ENCODE results near the gene DIP2C.
A peak's percentile ranks its signal among the peaks of the same experiment; 100 is the strongest.
"Not testable (repeated sequence)": the region's sequence is repeated elsewhere in the genome, so short reads cannot be mapped to it uniquely, and the experiment has no call there.

The DIP2C gene

DNA sequence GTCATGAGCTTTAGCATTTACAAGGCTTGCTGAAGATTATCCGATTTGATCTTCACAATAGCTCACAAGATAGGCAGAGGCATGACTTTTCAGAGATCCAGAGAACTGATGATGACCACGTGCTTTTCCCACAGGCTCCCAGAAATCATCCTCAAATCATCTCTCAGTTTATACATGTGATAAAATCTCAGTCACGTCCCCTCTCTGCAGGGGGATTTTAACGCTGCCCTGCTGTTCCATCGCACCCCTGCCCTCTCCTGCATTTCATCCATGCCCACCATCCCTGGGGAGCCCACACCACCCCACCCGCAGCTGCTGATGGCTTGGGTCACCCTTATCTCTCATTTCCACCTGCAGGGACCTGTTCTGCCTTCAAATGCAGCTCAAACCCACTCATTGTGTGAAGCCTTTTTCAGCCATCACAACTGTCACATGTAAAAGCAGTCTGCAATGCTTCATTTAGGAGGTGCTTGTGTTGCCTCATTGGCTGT, 141.8 kb downstream of the DIP2C start:
- no peak for DNase-seq

DNA sequence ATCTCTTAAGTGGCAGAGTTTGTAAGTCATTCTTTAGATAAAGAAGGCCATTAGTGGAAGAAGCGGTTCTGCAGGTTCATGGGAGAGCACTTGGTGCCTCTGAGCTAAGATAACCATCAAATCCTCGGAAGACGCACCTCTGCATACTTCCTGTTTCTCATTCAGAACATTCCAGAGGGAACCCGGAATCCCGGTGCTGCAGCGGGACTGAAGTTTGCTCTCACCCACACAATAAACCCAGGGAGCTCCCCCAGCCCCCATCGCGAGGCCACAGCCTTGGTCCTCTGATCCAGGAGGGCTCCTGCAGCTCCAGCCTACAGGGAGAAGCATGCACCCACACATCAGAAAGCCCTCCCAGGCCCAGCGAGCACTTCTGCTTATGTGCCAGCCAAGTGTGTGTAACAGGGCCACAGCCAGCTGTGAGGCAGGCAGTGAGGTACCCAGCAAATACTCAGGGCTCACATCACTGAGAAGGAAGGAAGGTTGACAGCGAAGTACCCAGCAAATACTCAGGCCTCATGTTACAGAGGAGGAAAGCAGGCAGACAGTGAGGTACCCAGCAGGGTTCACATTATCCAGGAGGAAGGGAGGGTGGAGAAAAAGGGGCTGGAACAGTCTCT, 142.4 kb downstream of the DIP2C start:
- DNase-seq = no peak

DNA sequence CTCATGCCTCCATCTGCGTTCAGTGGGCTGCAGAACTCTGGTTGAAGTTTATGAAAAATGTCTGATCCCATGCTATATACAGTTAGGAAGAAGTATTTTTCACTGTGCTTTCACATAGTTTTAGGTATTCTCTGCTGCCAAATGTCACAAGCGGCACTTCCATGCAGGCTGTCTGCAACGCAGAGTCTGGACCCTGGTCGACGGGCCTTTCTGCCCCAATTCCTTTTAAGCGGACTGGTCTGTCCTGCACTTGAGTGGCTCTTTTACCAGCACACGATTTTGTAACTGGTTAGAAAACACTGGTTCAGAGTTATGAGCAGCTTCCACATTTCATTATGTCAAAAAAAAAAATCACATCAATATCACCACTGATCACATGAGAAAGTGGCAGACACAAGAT, 143.0 kb downstream of the DIP2C start:
- no peak for DNase-seq

DNA sequence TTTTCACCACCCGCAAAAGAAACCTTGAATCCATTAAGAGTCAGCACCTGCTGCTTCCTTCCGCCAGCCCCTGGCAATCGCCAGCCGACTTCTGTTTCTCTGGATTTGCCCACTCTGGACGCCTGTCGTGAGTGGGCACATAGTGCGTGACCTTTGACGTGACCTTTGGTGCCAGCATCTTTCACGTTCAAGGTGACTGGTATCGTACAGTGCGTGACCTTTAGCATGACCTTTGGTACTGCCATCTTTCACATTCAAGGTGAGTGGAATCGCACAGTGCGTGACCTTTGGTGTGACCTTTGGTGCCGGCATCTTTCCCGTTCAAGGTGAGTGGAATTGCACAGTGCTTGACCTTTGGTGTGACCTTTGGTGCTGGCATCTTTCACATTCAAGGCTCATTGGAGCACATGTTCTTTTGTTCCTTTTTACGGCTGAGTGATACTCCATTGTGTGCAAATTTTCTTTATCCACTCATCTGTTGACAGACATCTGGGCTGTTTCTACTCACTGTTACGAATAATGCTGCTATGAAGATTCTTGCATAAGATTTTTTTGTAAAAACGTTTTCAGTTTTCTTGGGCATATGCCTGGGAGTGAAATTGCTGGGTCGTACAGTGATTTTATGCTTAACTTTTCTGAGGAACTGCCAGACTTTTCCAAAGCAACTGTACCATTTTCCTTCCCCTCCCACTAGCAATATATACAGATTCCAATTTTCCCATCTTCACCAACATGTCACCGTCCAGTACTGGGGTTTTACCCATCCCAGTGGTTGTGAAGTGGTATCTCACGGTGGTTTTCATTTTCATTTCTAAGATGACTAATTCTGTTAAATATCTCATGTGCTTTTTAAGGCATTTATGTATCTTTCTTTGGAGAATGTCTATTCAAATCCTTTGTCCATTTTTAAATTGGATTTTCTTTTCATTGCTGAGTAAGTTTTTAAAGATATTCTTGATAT, 145.3 kb downstream of the DIP2C start:
- no peak for DNase-seq

DNA sequence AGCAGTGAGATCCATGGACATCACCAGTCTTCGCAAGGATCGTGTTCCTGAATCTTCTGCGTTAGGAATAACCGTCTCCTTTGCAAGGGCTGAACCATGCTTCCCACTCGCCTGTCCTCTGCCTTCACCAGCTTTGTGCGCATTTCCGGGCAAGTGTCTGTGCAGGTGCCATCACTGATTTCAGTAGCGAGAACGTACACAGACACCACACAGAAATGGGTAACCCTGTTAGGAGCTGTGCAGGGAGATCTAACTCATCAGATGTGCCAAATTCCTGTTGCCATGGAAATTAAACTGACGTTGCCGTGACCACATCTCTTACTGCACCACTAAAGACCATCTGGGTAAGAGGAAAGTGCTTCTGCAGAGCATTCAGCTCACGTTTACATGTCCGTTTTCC, 146.3 kb downstream of the DIP2C start:
- no peak for DNase-seq

DNA sequence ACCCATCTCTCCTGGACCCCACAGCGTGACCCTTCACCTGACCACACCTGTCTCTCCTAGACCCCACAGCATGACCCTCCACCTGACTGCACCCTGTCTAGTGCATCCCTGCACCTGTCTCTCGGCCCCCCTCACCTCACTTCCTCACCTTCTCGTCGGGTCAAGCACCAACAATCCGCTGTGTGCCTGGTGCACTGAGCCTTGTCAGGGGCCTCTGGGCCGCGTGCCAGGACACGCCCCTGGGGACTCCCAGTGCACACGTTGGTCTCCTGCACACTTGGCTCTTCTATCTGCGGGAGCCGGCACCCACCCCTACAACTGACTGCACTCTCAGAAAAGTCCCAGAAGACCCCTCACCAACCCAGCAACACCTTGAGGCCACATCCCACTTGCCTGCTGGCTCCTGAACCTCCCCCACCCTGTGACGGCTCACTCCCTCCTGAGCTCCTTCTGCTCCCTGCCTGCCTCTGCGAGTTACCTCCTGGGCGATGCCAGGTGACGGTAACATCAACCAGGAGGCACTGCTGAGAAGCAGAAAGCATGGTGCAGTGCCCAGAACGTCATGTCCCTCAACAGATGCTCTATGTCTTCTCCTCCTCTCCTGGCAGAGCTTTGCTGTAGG, 147.6 kb downstream of the DIP2C start:
- peak; percentile 50 for DNase-seq

DNA sequence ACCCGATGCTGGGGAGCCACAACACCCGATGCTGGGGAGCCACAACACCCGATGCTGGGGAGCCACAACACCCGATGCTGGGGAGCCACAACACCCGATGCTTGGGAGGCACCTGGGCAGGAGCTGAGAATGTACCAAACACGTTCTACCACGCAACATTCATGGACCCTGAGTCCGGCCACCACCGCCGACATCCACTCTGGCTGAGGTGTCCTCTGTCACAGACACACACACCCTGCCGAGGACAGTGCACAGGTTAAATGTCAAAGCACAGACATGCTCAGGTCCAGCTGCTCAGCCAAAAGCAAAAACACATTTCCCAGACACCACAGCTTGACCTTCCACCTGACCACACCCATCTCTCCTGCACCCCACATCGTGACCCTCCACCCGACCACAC, 148.4 kb downstream of the DIP2C start:
- DNase-seq = no peak

DNA sequence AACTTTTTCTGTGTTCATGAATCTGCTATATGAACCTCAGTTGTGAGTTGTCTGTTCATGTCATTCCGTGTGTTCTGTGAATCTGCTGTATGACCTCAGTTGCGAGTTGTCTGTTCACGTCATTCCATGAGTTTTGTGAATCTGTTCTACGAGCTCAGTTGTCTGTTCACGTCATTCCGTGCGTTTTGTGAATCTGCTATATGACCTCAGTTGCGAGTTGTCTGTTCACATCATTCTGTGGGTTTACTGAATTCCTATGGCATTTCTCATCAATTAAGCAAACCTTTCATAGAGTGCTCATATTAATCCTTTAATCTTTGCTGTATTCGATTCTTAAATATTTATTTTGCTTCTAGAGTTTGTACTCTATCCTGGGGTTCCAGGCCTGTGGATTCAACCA, 150.6 kb downstream of the DIP2C start:
- DNase-seq = no peak

DNA sequence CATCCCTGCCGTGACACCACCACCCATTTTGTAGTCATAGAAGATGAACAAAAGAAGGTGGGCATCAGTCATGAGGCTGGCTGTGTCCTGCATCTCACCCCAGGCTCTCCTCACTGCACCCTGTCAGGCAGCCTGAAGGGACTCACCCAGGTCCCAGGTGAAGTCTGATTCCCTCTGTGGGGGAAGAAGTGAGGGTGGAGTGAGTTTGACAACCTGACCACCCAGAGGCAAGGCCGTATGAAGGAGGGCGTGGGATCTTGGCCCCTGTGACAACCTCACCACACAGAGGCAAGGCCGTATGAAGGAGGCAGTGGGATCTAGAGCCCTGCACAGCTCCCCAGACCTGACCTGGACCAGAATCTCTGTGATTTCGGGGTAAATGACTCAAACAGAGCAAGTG, 152.5 kb downstream of the DIP2C start:
- no peak for DNase-seq

DNA sequence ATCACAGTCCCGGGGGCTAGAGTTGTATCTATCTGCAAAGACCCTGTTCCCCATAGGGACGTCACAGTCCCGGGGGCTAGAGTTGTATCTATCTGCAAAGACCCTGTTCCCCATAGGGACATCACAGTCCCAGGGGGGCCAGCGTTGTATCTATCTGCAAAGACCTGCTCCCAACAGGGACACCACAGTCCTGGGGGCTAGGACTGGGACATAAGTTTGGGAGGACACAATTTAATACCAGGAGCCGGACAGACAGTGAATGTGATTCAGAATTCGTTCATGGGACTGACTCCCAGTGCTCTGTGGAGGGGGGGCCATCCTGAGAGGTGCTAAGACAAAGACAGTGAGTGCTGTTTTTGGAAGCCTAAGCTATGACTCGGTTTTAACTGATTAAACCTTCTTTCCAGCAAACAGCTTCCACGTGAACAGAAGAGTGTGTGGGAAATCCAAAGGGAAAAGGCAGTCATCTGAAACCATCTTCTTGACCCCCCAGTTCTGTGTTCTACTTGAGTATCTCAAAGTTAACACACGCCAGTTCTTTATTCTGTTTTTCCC, 153.0 kb downstream of the DIP2C start:
- DNase-seq = no peak

DNA sequence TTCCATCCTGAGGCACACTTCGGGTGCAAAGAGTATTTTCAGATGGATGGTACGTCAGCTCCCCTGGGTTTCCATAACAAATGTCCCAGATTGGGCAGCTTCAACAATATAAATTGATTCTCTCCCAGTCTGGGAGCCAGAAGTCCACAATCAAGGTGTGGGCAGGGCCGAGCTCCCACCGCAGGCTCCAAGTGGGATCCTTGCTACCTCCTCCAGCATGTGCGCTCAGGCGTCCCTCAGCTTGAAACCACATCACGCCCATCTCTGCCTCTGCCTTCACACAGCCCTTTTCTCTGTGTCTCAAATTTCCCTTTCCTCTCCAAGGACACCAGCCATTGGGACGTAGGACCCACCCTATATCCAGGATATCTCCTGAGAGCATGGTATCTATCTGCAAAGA, 153.5 kb downstream of the DIP2C start:
- no peak for DNase-seq

DNA sequence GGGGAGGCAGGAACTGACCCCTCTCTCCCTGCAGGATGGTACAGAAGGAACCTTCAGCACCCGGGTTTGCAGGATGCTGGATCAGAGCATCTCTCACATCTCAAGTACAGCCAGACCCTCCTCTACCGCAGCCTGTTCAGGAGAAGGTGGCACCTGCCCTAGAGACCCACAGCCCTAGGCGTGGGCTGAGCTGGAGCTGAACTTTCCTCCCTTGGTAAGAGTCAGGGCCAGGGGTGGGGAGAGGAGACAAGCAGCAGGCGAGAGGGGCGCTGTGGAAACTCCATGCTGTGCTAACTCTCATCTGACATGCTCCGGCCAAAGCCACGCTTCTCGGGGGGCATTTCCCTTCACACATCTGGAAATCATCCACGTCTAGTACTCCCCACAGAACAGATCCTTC, 154.4 kb downstream of the DIP2C start:
- no peak for DNase-seq

DNA sequence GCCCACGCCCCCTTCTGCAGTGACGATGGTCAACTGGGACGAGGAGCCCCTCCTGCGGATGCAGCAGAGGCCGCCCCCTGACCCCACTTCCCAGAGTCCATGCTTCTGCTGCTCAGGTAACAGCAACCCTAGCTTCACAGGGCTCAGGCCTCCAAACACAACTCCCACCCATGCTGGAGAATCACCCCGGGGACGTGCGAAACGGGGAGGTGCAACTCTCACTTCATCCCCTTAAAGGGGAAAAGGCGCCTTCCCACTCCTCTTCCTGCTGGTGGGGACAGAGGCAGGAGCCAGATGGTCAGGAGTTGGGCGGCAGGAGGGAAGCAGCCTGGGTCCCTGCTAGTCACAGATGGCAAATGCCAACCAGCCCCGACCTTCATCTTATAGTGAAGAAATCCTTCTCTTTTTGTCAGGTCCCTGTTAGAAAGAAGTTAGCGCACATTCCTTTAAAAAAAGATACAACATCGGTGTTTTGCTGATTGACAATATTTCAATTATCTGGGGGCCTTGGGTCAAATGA, 155.4 kb downstream of the DIP2C start:
- DNase-seq = no peak

DNA sequence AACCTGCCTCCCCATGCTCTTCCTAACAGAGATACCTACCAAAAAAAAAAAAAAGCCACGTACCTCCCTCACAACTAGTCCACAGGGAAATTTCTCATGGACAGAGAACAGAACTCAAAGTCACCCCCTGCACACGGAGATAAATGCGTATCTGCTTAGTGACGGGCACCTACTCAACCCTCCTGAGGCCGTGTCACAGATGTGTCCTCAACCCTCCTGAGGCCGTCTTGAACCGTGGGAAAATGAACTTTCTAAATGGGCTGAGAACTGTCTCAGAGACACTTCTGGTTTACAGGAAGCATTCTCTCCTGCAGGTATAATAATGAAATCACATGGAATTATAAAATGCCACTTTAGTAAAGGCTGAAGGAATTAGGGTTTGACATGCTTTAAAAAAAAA, 155.9 kb downstream of the DIP2C start:
- no peak for DNase-seq

DNA sequence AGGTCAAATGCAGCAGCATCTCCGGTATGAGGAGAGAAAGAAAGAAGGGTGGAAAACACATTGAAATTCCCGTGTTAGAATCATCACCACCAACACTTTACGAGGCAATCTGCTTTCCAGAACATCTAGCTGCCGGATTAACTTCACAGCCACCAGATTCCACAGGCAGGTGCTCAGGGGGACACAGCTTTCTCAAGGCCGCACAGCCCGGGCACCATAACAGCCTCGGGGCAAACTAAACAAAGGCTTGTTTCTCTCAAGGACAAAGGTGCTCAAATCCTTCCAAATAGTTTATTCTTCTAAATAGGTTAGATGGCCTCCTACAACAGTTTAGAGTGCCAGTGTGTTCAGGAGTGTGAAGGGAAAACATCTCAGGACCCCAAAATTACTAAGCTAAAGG, 156.3 kb downstream of the DIP2C start:
- no peak for DNase-seq

DNA sequence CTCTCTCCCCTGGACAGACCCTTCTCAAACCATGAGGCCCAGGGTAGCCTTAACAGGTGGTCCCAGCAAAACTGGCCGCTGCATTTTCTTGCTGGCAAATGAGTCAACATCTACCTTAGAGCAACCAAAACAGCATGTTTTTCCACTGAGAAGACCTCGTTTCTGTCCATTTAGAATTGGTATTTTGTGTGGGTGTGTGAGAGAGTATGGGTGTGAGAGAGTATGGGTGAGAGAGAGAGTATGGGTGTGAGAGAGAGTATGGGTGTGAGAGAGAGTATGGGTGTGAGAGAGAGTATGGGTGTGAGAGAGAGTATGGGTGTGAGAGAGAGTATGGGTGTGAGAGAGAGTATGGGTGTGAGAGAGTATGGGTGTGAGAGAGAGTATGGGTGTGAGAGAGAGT, 157.1 kb downstream of the DIP2C start:
- DNase-seq = not testable (repeated sequence)

DNA sequence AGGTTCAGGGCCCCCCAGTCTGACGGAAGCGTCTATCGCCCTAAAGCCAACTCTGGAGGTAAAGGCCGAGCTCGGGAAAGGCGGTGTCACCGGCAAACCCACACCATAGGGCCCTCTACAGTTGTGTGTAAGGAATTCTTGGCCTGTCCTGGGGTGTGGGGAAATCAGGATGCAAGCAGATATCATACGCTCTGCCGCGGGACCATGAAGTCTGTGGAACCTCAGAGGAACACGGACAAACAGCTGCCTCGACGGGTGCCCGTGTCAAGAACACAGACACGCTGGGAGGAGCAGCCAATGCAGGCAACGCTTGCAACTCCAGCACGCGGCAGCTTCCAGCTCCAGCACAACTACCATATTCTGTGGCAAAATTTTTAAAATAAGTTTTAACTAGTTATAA, 157.9 kb downstream of the DIP2C start:
- no peak for DNase-seq

DNA sequence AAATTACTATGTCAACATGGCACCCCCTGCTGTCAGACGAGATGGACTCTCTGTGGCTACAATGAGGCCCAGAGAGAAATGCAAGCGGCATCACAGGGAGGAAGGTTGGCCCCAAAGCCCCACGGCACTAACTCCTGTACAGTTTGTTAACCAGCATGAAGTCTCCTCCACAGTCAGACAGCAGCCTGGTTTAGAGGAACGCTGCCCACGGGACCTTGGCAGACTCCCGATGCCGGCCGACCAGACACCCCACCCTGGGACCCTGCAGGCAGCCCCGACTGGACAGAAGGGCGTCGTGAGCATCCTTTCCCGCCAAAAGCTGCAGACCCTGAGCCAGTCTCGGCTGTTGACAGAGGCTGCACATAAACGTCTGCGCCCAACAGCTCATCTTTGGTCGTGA, 158.8 kb downstream of the DIP2C start:
- no peak for DNase-seq

DNA sequence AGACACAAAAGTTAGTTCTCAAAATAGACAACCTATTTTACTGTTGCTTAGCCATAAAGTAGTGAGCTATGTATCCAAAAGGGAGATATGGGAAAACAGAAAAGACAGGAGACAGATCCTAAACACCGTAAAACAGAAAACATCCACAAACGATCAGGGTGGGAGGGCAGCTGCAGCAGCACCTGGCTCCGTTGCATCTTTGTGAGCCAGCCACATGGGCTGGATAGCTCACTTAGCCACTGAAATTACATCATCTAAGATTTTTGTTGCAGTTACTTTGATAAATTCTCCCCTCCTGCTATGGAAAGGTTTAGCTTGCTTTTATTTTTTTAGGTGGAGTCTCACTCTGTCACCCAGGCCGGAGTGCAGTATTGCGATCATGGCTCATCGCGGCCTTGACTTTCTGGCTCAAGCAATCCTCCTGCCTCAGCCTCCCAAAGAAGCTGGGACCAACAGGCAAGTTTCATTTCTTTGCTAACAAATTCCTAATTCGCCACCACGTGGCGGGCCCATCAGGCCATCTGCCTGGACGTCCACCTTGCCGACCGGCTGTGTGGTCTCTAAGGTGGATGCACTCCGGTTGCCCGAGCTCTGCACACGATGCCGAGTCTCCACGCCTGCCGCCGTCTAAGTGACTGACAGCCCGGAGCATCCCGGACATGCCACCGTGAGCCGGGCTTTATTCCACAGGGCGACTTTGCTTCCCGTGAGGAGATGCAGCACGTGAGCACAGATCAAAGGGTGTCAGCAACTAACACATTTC, 159.8 kb downstream of the DIP2C start:
- DNase-seq = no peak

DNA sequence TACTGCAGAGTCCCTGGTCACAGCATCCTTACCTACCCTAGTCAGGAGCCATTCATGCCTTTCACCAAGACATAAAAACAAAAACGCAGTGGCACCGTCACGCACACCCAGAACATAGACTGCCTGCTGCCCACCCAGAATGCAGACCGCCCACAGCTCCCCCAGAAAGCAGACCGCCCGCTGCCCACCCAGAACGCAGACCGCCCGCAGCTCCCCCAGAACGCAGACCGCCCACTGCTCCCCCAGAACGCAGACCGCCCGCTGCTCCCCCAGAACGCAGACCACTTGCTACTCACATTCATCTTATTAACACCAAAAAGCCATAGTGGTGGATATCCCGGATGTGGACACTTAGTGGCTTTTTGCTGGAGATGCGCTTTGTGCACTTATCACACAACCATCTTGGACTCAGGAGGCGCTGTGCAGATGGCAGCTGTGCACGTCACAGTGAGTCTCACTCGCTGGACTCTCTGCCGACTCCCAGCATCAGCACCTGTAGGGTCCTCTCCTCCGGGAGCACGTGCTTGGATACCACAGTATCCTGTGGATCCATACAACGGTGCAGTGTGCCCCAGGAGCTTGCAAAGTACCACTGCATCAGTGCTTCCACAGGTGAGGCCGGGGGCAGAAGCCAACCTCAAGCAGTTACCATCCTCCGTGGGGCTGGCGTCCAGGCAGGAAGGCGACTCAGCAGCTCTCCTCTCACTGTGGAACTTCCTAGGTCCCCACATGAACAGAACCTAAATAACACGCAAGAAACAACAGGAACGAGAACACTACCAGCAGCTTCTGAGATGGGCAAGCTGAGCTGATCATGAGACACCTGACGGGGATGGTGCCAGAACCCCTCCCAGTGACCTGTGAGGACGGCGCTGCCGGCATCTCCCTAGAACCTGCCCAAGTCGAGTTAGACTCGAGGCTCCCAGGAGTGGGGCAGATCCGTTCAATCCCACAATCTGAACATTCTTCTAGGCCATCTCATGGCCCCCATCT, 161.0 kb downstream of the DIP2C start:
- no peak for DNase-seq

DNA sequence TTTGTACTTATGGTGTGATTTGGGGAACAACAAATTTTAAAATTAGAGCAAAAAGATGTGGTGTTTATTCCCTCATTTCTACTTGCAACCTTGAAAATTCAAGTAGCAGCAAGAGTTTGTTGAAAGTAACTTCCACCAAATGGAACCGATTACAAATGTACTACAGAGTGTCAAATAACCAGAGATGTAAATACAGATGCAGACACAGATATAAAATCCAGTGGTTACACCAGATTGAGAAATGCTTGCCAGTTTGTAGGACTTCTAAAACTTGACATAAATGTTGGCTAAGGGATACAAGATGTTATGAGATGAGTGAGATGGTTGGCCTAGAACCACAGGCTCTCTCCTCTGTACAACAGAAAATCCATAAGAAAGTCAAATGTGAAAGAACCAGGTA, 162.1 kb downstream of the DIP2C start:
- DNase-seq = no peak
